ENCODE measurements around the gene RASEF.

Gene RASEF

GRCh38 chr9:83032065-83032625 is 30.8 kb downstream of the RASEF start:
- no peak for TF ChIP-seq GATA2 (IDR thresholded peaks at IDR 0.05; ENCODE audit: low read depth, low read length)
- no peak for TF ChIP-seq GATA3 (IDR thresholded peaks at IDR 0.05; ENCODE audit: low read depth, low read length)

GRCh38 chr9:83030391-83031107 is 32.4 kb downstream of the RASEF start:
- TF ChIP-seq GATA3 (IDR thresholded peaks at IDR 0.05; ENCODE audit: low read depth, low read length) (no peak), GATA2 (IDR thresholded peaks at IDR 0.05; ENCODE audit: low read depth, low read length) (no peak)

DNA sequence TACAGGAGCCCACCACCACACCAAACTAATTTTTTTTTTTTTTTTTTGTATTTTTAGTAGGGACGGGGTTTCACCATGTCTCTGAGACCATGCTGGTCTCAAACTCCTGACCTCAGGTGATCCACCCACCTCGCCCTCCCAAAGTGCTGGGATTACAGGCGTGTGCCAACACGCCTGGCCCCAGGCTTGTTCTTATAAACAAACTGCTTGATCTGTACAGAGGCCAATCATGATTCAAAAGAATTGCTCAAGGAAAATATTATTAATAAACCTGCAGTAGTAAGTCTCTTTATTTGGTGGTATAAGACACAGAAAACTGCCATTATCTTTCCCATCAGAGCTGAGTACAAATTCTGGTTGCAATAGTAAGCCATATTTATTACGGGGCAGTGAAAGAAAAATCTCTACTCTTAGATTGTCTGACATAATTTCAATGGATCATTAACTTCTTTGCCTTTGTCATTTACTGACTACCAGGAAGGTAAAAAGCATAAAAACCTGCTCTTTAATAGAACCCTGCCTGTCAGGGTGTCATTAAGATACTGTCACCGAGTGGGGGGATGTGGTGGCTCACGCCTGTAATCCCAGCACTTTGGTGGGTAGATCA is 33.3 kb downstream of the RASEF start:
- no peak for TF ChIP-seq GATA2 (IDR thresholded peaks at IDR 0.05; ENCODE audit: low read depth, low read length)
- TF ChIP-seq GATA3 (IDR thresholded peaks at IDR 0.05; ENCODE audit: low read depth, low read length), result no peak

GRCh38 chr9:83027153-83027891 is 35.6 kb downstream of the RASEF start:
- TF ChIP-seq GATA3 (IDR thresholded peaks at IDR 0.05; ENCODE audit: low read depth, low read length) (no peak), GATA2 (IDR thresholded peaks at IDR 0.05; ENCODE audit: low read depth, low read length) (no peak)

GRCh38 chr9:83024506-83025125 is 38.3 kb downstream of the RASEF start:
- TF ChIP-seq GATA3 (IDR thresholded peaks at IDR 0.05; ENCODE audit: low read depth, low read length) (no peak), GATA2 (IDR thresholded peaks at IDR 0.05; ENCODE audit: low read depth, low read length) (no peak)

GRCh38 chr9:83023151-83023550 is 39.8 kb downstream of the RASEF start:
- TF ChIP-seq GATA2 (IDR thresholded peaks at IDR 0.05; ENCODE audit: low read depth, low read length) (no peak), GATA3 (IDR thresholded peaks at IDR 0.05; ENCODE audit: low read depth, low read length) (no peak)

DNA sequence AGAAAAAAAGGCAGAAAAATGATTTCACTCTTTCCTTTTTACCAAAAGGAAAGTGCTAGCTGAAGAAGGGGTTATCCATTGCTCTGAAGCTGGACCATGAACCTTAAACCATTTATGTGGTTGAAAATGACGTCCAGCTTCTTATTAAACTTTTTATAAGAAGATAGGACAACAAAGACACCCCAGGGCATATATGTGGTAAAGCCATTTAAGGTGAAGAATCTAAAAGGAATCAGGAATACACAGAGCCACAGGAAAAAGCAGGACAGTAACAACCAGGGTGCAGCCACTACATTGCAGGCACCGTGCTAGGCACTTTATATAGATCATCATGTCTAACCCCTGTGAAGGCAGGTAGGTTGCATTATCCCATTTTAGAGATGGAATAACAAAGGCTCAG is 42.1 kb downstream of the RASEF start:
- TF ChIP-seq GATA3 (IDR thresholded peaks at IDR 0.05; ENCODE audit: low read depth, low read length) (no peak), GATA2 (IDR thresholded peaks at IDR 0.05; ENCODE audit: low read depth, low read length) (no peak)

- TF ChIP-seq GATA3 (IDR thresholded peaks at IDR 0.05; ENCODE audit: low read depth, low read length) (no peak), GATA2 (IDR thresholded peaks at IDR 0.05; ENCODE audit: low read depth, low read length) (no peak)
Measured at GRCh38 chr9:83020327-83020726, 42.6 kb downstream of the RASEF start.

DNA sequence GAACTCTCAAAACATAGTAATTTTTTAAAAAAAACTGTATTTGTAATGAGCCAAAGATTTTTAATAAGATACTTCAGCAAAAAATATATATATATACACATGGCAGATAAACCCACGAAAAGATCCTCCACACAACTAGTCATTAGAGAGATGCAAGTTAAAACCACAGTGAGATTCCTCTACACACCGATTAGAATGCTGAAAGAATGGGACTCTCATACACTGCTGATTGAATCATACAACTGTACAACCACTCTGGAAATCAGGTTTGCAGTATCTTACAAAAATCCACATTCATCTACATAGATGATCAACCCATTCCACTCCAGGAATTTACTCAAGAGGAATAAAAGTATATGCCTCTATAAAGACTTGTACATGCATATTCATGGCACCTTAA is 43.7 kb downstream of the RASEF start:
- TF ChIP-seq GATA2 (IDR thresholded peaks at IDR 0.05; ENCODE audit: low read depth, low read length) (no peak), GATA3 (IDR thresholded peaks at IDR 0.05; ENCODE audit: low read depth, low read length) (no peak)

DNA sequence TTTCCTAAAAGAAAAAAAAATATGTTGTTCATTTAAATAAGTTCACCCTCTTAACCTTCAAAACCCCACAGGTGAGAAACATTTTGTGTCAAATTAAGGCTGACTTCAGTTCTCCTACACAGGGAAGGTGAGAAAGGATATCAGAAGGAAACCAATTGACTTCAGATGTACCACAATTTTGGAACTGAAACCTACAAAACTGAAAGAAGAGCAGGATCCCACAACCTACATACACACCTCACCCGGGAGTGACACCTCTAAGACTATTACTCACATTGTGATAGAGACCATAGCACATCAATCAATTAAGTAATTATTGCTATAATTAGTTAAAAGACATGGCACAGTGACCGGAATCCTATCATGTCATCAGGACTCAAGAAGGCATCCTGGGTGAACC is 47.0 kb downstream of the RASEF start:
- TF ChIP-seq GATA3 (IDR thresholded peaks at IDR 0.05; ENCODE audit: low read depth, low read length) (no peak), GATA2 (IDR thresholded peaks at IDR 0.05; ENCODE audit: low read depth, low read length) (no peak)

GRCh38 chr9:83013867-83014605 is 48.9 kb downstream of the RASEF start:
- no peak for TF ChIP-seq GATA3 (IDR thresholded peaks at IDR 0.05; ENCODE audit: low read depth, low read length)
- no peak for TF ChIP-seq GATA2 (IDR thresholded peaks at IDR 0.05; ENCODE audit: low read depth, low read length)

DNA sequence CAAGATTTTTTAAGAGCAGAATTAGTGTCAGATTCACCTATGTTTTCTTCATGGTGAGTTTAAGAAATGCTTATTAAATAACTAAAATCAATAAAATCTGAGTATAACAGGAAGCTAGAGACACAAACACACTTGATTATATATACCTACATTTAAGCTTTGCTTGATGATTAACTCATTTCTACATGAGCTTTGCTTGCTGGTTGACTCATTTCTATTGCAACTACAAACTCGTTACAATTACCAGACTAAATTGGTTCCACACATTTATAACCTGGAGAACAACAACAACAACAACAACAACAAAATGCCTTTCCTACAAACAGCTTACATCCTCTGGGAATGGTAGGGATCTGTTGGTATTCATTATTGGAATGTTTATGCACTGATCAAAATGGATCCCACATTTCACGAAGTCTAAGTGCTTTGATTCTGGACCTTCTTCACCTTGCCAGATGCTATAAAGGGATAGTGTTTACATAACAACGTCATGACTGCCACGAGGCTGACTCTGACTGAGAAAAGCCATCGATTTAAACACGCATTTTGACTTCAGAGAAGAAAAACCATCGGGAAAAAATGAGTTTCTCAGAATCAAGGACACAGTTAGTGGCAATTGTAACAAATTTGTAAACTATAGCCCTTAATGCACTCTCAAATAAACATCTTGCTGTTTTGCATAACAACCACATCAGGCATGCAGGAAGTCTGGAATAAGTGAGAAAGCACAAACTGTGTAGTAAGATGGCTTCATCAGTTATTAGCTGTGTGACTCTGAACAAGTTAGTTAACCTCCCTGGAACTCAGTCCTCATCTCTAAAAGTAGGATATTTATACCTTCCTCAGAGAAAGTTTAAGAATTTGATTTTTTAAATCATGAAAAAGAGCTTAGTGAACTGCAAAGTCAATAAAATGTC is 49.8 kb downstream of the RASEF start:
- TF ChIP-seq GATA2 (IDR thresholded peaks at IDR 0.05; ENCODE audit: low read depth, low read length) (no peak), GATA3 (IDR thresholded peaks at IDR 0.05; ENCODE audit: low read depth, low read length) (no peak)

Data from SH-SY5Y (cell line).